ENCODE results near the gene YKT6. TPM values are rescaled to one million over a fixed set of nuclear protein-coding genes. Genes with fewer than 3 reads are reported as not detected.

The YKT6 gene
- total RNA-seq, 1 donor from 2014 or later = 36.1 TPM

DNA sequence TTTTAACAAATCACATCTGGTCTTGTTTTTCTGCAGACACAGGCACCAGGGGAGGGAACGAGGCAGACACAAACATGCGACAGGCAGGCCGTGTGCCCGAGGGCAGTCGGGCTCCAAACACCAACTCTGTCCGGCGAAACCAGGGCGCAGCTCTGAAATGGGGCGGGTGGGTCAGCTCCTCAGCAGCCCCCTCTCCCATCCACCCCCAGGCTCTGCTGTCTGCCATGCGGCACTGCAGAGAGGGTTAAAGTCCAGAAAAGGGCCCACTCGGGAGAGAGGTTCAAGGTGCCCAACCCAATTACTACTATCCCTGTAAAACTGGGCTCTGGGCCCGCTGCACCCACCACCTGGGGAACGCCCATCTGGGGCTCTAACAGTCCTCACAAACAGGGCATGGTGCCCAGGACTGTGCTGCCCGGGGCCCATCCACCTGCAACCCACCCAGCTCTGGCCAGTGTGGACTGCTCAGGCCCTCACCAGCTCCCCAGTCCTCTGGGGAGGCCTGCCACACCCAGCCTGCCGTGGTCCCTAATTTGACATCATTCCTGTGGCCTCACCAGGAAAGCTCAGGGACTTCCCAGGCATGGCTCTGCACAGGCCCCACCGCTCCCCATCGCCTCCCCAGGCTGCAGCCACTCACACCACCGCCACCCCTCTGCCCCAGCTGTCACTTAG lies 18.7 kb downstream of the YKT6 start:
- DNase-seq = no peak

- no peak for DNase-seq
These were observed 19.2 kb downstream of the YKT6 start for GRCh38 chr7:44220046-44220357.

DNA sequence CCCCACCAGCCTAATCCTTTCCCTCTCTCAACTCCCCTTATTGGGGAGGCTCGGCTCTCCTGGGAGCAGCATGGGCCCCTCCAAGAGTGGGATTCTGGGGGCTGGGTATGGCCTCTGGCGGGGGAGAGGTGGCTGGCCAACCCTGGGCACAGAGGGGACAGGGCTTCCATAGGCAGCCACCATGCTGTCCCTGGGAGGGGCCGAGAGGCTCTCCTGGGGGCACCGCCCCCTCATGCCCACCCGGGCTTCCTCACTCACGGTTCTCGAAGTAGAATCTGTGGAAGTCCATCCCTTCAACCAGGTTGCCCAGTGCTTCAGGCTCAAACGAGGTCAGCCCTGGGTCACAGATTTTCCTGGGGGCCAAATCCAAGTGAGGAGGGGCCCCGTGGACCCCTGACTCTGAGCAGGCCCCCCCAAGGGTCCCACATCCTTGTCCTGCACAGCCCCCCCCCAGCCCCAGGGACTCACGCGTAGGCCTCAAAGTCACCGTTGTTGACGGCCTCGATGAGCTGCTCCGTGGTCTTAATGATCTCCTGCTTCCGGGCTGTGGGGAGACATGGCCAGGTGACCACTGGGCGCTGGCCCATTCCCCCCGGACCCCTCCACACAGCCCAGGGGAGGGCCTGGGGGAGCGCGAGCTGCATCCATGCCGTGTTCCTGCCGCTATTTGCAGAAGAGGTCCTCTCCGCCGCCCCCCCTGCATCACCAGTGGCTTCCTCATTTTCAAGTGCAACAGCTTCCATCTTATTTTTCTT lies 19.8 kb downstream of the YKT6 start:
- no peak for DNase-seq

DNA sequence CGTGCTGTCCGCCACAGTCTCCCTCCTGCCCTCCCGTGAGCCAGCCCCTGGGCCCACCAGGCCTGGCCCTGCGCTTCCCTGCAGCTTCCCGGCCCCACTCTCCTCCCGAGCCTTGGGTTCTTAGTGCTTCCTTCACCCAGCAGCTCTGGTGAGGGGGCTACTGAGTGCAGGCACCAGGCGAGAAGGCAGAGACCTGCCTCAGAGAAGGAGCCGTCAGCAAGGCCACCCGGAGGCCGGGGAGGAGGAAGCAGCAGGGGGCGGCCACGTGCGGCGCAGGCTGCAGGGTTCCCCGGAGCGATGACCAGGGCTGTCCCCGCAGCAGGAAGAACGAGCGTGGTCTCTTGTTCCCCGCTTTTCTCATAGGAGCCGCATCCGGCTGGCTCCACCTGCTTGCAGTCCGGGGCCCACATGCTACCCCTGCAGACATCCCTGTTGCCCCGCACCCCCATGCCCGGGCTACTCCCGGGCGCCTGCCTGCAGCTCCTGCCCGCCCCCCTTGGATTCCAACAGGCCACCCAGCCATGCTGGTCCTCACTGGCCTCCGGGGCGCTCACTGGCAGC lies 20.5 kb downstream of the YKT6 start:
- DNase-seq = no peak

DNA sequence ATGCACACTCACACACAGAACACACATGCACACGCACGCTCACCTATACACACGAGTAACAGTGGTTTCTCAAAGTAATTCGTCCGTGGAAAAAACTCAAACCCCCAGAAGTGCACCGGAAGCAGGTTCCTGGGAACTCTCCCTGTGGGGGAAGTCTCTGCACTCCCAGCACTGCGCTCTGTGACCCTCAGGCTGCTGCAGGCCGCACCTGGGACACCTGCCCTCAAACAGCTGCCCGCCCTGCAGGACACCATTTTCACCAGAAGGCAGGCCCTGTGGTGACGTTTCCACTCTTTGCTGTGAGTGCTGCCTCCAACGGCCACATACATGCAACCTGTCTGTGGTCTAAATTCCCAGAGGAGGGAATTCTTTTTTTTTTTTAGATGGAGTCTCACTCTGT lies 21.3 kb downstream of the YKT6 start:
- no peak for DNase-seq

GRCh38 chr7:44222776-44223261 lies 22.0 kb downstream of the YKT6 start:
- no peak for DNase-seq

GRCh38 chr7:44223362-44224079 lies 22.7 kb downstream of the YKT6 start:
- no peak for DNase-seq

DNA sequence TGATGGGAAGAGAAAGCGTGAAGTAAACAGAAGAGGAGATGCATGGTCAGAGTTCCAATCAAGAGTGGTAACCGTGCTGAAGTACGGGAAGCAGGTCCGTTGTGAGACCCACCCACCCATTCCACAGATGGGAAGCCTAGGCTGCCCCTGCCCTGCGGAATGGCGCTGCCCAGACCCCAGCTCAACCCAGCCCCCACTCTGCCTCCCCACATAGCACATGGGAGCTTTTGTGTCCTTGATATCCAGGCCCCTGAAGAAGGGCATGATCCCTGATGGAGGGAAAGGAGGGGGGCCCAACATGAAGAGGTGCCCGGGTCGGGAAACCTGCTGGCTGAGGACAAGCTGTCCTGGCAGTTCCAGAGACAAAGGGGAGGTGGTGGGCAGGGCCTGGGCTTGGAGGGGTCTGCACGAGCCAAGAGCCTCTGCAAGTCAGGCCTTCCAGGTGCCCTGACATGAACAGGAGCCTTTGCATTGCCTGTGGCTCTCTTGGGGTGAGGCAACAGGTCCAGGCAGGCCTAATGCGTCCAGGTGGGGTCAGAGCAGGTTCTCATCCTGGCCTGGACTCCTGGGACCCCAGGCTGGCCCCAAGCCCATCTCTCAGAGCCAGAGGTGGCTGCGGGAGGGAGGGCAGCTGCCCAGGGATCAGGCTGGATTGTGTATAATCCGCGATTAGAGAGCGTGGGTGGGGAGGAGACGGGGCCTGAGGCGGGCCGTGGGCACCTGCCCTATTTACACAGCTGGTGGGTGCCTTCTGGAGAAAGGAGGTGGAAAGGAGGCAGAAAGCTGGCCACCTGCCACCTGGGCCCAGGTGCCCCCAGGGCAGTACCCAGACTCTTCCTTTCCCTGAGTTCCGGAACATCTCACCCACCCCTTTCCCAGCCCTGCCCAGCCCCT lies 23.5 kb downstream of the YKT6 start:
- no peak for DNase-seq

GRCh38 chr7:44224974-44225565 lies 24.3 kb downstream of the YKT6 start:
- DNase-seq = no peak

DNA sequence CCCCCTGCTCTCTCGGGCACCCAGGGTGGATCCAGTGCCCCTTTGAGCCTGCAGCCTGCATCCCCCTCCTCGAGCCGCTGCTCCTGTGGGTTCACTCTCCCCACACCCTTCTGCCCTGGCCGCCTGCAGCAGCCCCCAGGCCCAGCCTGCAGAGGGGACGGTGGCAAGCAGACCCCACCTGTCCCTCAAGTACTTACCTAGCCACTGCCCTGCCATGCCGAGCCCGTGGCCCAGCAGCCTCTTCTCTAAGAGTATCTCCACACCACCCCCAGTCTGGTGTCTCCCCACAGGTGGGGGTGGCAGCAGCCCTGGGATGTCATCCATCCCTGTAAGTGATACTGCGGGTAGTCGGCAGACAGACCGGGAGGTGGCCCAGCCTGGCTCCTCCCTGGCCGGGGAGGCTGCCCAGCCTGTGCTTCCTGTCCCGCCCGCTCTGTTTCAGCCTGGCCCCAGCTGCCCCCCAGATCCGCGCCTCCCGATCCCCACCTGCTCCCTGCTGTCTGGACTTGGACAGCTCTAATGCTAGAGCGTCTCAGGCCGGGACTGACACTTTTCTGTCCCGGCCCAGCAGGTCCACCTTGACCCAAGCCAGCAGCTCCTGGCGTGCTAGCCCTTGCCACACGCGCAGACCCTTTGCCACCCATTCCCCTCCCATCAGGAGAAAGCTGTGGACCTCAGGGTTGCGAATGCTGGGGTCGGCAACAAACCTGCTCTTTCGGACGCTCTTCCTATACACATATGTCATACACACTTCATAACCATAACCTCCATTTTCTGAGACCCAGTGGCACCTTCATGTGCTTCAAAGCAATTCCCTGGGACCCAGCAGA lies 25.0 kb downstream of the YKT6 start:
- DNase-seq = no peak

DNA sequence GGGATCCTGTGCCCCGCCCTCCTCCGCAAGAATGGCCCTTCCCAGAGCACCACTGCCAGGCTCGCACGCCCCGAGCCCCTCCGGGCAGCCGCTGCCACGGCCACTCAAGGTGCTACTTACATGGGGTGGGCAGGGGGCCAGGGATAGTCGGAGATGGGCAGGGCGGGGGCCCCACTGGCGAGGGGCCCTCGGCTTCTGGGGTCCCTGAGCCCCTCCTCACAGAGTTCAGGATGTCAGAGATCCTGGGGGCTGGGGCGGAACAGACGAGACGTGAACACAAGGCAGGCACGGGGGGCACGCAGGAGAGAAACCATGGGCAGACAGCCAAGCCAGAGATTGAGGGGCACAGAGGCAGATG lies 25.6 kb downstream of the YKT6 start:
- DNase-seq = no peak

DNA sequence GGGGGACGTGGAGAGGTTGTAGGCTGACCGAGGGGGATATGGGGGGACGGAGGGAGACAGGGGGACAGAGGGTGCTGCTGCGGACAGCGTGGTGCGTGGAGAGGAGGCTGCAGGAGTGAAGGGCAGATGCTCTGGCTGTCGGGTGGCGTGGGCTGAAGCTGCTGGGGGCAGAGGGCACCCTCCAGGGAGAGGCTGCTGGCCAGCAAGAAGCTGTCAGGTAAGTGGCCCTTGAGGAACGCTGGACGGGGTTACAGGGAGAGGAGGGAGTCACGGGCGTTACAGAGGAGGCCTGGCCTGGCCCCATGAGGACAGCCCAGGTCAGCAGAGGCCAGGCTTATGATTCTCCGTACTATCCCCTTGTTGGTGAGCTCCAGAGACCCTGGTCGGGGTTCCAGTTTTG lies 27.1 kb downstream of the YKT6 start:
- DNase-seq = no peak

- DNase-seq = no peak
These were observed 28.0 kb downstream of the YKT6 start for GRCh38 chr7:44228571-44229350.

DNA sequence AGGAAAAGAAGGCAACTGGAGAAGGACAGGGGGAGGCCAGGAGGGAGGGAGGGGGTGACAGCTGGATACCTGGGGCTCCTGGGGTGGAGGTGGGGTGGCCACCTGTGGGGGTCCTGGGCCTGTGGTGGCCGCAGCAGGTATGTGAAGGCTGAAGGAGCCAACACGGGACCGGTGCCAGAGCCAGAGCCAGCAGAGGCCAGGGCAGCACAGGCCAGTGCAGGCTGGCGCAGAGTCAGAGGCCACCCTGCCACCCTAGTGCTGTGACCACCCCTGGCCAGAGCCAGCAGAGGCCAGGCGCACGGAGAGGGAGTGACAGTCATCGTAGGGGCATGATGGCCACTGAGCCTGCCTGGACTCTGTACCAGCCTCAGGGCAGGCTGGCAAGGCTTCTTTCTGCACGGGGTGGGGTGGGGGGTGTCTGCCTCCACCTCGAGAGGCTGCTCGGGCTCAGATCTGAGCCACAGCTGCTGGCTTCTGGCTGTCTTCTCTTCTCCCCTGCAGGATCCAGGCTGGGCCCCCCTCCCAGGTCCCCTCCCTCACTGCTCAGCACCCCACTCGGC lies 28.8 kb downstream of the YKT6 start:
- DNase-seq = no peak

DNA sequence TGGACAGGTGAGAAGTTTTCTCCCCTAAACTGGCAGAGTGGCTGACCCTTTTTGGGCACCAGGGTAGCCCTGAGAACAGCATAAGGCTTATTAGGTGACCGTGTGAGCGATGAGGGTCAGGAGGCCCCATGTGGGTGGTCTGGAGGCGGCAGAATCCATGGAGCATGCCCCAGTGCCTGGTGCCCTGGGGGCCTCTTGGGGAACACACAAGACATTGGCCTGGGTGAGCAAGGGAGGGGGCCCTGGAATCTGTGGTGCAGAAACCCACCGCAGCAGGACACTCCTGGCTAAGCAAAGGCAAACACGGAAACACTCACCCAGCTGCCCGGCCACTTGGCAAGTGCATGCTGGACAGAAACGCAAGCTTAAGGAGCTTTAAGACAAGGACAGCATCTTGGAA lies 29.5 kb downstream of the YKT6 start:
- no peak for DNase-seq

DNA sequence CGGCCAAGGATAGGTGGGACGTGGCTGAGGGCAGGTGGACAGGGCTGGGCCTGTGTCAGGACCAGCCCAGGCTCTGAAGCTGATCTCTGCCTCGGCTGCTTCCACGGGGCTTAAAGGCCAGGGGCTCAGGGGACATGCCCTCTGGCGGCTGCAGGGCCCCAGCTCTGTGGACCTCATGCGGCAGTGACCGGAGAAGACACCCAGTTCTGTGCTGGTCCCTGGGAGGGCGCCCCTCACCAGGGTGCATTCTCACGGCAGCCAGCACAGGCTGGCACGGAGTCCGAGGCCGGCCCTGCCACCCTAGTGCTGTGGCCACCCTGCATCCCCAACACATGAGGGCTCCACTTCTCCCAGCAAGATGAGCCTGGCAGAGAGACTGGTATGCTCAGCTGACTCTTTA lies 30.3 kb downstream of the YKT6 start:
- no peak for DNase-seq

GRCh38 chr7:44232396-44232795 lies 31.6 kb downstream of the YKT6 start:
- no peak for DNase-seq

DNA sequence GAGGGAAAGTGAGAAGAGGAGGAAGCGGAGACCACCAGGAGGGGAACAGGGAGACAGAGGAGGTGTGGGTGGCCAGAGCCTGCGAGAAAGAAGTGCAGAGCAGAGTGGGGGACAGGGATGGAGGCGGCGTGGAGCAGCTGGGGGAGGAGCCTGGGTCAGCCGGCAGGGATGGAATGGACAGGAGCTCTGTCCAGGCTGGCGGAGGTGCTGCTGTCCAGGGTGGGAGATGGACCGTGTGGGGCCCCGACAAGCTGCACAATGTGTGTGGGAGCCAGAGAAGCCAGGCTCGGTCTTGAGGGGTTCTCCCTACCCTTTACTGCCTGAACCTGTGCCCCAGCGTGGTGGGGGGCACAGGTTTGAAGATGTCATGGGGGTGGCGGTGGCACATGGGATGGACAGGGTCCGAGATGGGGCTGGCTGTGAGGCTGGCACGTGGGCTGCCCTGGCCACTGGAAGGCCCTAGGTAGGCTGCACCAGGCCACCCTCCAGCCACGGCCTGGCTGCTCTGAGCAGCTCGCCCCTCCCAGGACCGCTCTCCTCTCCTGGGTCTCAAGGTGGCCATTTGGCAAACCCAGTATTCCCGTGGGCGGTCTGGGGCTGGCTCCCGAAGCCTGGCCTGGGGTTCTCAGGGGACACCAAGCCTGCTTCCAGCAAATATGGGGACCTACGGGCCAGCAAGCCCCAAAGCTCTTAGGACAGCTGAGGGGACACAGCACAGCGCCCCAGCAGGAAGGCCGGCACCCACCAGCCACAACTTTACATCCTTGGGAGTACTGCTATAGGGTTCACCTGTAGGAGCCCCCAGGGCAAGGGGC lies 32.3 kb downstream of the YKT6 start:
- no peak for DNase-seq

GRCh38 chr7:44235066-44235465 lies 34.3 kb downstream of the YKT6 start:
- DNase-seq = no peak
